K562 (cell line): ENCODE measurements around the gene LMBR1L. TPM values are rescaled to one million over a fixed set of nuclear protein-coding genes. Genes with fewer than 3 reads are reported as not detected.

ENCODE experiments used
- AFF4 ChIP-seq: sonication (generic); formaldehyde crosslinking; IDR thresholded peaks from 2 replicates; pipeline ENCODE4 v1.8.0; 2023; ENCODE audit warnings: mild to moderate bottlenecking, missing genetic modification reagents
- CBX1 ChIP-seq: sonication (generic); IDR thresholded peaks from 2 replicates; pipeline ENCODE4 v1.6.1; 2016; ENCODE audit warnings: antibody characterized with exemption, low read depth, mild to moderate bottlenecking
- CEBPB ChIP-seq: fragments of 450-650 bp; IDR thresholded peaks from 2 replicates; pipeline ENCODE4 v1.6.1; 2016; ENCODE audit warnings: missing genetic modification characterization, missing compliant biosample characterization
- CTBP1 ChIP-seq: fragments of 450-650 bp; IDR thresholded peaks from 2 replicates; pipeline ENCODE4 v1.6.1; 2016; ENCODE audit warnings: borderline replicate concordance
- EHMT2 ChIP-seq: fragments of 450-650 bp; IDR thresholded peaks from 2 replicates; pipeline ENCODE4 v1.6.1; 2018; ENCODE audit warnings: antibody characterized with exemption
- FOXM1 ChIP-seq, 2 experiments: fragments of 450-650 bp in 1 of 2; sonication (generic) in 1 of 2; formaldehyde crosslinking in 1 of 2; IDR thresholded peaks; 2 replicates each; pipeline versions ENCODE4 v1.6.1 to v1.9.0; 2017 to 2022; ENCODE audit warnings: low read depth in 2 of 2, mild to moderate bottlenecking in 2 of 2, missing genetic modification reagents in 1 of 2, moderate library complexity in 1 of 2
- NR0B1 ChIP-seq: fragments of 450-650 bp; IDR thresholded peaks from one replicate; pipeline ENCODE4 v1.6.1; 2018; ENCODE audit warnings: mild to moderate bottlenecking, moderate library complexity; ENCODE audit not compliant: partially characterized antibody
- SP1 ChIP-seq: sonication (generic); formaldehyde crosslinking; IDR thresholded peaks from 2 replicates; pipeline ENCODE4 v1.8.1; 2022; ENCODE audit warnings: mild to moderate bottlenecking, missing genetic modification reagents
- SRSF9 ChIP-seq: fragments of 200-400 bp; formaldehyde crosslinking; IDR thresholded peaks from 2 replicates; pipeline ENCODE4 v1.6.1; 2017; ENCODE audit warnings: low read depth, low read length, borderline replicate concordance
- TBP ChIP-seq: optimal IDR thresholded peaks from 2 replicates; pipeline ENCODE3; 2011; ENCODE audit warnings: low read depth, low read length, improper control_type of control experiment
- TOE1 ChIP-seq, 2 experiments: fragments of 450-650 bp in 1 of 2; sonication (generic) in 1 of 2; formaldehyde crosslinking in 1 of 2; IDR thresholded peaks; 2 replicates each; pipeline versions ENCODE4 v1.7.1 to v1.8.0; 2016 to 2022; ENCODE audit warnings: borderline replicate concordance in 2 of 2, mild to moderate bottlenecking in 2 of 2, antibody characterized with exemption in 1 of 2, inconsistent platforms in 1 of 2, low read depth in 1 of 2, missing genetic modification reagents in 1 of 2, moderate library complexity in 1 of 2
- ZNF174 ChIP-seq: fragments of 250-450 bp; sonication (Bioruptor Pico); IDR thresholded peaks from 2 replicates; pipeline ENCODE4 v1.4.0; 2020; ENCODE audit warnings: mild to moderate bottlenecking
- ZNF24 ChIP-seq: fragments of 450-650 bp; IDR thresholded peaks from 2 replicates; pipeline ENCODE4 v1.6.1; 2016
- ZNF253 ChIP-seq: fragments of 250-450 bp; sonication (Bioruptor Pico); conservative IDR thresholded peaks from 2 replicates; pipeline ENCODE4 v1.6.1; 2021; ENCODE audit warnings: mild to moderate bottlenecking
- polyA plus RNA-seq, 8 experiments: library from polyadenylated mRNA; depleted of rRNA in 4 of 8; stranded (reverse) in 5 of 8; unstranded in 3 of 8; fragments of >200 nt; fragmentation: Nextera tagmentation in 2 of 8; fragmentation: Illumina TruSeq in 1 of 8; extraction: Ambion mirVana in 2 of 8; extraction: Trizol in 1 of 8; gene quantifications; 2 replicates each; pipeline versions ENCODE4 v1.2.1 to v1.2.3, GENCODE V29; 2011 to 2014; ENCODE audit warnings: inconsistent platforms in 1 of 8, missing spikeins in 1 of 8
- total RNA-seq, 7 experiments: library from RNA; depleted of rRNA in 6 of 7; stranded (reverse); fragments of >200 nt in 6 of 7; fragmentation: Illumina TruSeq in 2 of 7; extraction: Trizol in 2 of 7; gene quantifications; 2 replicates each; pipeline versions ENCODE4 v1.2.1 to v1.2.3, GENCODE V29; 2011 to 2021; ENCODE audit warnings: low replicate concordance in 1 of 7

The LMBR1L gene
- total and polyA plus RNA-seq, 9 of the 15 experiments (the other 6 are each of a cell fraction or from before 2014, with no cell fraction given) = 2.5 to 57.0 (median 31.1) TPM

- TF ChIP-seq CBX1 (no peak; the same call in 1 of the 2 replicates), TOE1 (IDR thresholded peaks at IDR 0.05; ENCODE audit: borderline replicate concordance) (peak; percentile 72; the same call in 1 of the 2 replicates), TOE1 (CRISPR knock-in tag; IDR thresholded peaks at IDR 0.05; ENCODE audit: borderline replicate concordance, low read depth) (0 out of 2 replicates have a peak, but pooled peaks have one; percentile 25), CTBP1 (peak; percentile 88), FOXM1 (IDR thresholded peaks at IDR 0.05; ENCODE audit: low read depth) (peak; percentile 82), FOXM1 (CRISPR knock-in tag; IDR thresholded peaks at IDR 0.05; ENCODE audit: low read depth) (no peak), EHMT2 (0 out of 2 replicates have a peak, but pooled peaks have one; percentile 37), SP1 (peak; percentile 88), NR0B1 (no peak), ZNF174 (CRISPR knock-in tag) (no peak), AFF4 (CRISPR knock-in tag) (peak; percentile 99), CEBPB (no peak), ZNF253 (CRISPR knock-in tag) (no peak), TBP (no peak), ZNF24 (peak; percentile 78), SRSF9 (no peak)
Observed at GRCh38 chr12:49130151-49131050, 19.8 kb upstream of the LMBR1L start (continued).
